ENCODE measurements around the gene CEP83.
"Not testable (repeated sequence)": the region's sequence is repeated elsewhere in the genome, so short reads cannot be mapped to it uniquely, and the experiment has no call there.

CEP83 gene

DNA sequence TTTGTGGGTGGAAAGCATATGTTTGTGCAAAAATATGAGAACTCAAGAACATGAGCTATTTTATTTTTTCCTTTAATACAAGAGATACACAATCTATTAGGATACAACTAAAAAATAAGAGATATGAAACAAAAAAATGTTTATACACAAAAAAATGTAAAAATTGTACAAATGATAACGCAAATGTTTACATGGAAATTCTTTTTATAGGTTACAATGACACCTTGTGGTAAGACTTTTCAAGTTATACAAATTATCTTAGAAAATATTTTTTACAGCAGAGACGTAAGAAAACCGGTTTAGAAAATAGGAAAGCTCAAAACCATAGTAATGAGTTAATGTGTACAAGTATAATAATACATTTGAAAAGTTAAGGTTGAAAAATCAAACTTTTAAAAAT lies 25.5 kb downstream of the CEP83 start:
- no peak for DNase-seq (ENCODE audit: low read depth)

DNA sequence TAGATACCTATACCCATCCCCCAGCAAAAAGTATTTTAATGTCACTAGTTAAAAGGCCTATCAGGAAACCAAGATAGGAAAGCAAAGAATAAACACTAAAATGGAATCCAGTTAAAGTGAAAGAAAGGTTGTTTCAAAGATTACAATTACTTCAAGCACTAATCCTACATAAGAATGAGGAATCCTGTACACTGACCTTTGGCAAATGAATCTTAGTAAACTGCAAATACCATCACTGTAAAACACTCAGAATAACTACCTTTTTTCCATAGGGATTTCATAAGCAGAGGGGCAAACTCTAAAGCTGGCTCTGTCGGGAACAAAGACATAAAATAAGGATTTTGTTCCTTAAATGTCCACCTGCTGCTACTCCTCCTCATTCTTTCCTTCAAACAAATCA lies 25.9 kb downstream of the CEP83 start:
- DNase-seq (ENCODE audit: low read depth): no peak

DNA sequence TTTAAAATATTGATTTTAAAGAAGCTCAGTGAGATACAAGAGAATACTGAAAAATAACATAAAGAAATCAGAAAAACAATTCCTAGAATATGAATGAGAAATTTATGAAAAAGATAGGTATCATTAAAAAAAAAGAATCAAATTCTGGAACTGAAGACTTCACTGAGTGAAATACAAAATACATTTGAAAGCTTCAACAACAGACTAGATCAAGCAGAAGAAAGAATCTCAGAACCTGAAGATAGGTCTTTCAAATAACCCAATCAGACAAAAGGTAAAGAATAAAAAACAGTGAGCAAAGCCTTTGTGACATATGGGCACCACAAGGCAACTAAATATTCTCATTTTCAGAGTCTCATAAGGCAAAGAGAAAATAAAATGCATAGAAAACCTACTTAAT lies 29.4 kb downstream of the CEP83 start:
- no peak for DNase-seq (ENCODE audit: low read depth)

DNA sequence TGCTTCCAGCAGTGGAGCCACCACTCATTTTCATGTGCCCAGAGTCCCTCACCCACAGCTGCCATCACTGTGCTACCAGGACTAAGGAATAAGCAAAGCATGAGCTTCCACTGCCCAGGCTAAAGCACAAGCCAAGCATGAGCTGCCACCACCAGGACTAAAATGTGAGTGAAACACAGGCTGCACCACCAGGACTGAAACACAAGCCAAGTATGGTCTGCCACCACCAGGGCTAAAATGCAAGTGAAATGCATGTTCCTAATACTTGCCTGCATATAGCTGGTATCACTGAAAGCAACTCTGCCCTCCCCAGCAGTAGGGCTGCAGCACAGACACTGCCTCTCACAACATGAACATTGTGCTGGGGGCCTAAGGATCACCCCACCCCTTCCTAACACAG lies 30.0 kb downstream of the CEP83 start:
- DNase-seq (ENCODE audit: low read depth): no peak

DNA sequence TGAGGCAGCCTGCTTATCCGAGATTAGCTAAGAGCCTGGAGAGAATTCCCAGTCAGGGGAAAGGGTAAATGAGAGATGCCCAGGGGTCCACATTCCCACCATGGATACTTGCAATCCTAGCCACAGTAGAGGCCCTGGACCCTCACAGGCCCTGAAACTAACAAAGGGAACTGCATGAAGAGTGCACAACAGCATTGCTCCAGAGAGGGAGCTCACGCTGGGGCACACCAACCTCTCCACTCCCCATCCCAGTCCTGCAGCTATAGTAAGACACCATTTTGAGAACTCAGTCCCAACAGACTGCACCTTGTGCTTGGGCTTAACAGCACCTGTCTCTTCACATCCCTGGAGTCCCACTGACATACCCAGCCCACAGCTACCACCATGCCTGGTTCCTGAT lies 30.5 kb downstream of the CEP83 start:
- no peak for DNase-seq (ENCODE audit: low read depth)

DNA sequence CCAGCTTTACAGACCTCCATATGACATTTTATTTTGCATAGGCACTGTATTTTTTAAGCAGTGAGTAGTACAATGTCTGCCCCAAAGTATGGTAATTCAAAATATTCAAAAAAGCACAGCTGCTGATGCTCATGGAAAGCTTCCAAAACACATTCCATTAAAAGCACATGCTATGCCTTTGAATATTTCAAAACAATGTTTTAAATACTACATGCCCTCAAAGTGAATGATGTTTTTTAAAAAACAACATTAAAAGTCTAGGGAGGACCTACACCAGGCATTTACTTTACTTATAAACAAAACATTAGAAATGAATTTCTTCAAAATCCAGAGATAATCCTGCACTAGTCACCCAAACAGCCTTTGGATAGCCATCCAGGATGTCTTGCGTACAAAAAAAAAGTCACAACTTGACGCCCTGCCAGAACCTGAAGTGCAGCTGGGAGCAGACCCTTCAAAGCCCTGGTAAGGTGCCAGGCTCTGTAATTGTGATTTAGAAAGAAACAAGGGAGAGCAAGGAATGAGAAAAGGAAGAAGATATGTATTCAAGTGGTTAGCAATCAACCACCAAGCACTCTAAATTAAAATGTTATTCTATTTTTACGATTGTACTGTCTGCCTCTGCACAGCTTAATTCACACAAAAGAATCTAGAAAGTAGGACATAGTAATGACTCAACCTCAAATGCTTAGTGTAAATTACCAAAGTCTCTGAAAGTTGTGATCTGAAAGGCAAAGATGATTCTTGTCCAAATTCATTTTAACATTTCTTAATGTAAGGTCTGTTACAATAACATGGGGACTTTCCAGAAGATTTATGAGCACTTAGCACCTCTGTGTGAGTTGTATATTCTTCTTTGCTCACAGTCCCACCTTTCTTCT lies 31.9 kb downstream of the CEP83 start:
- DNase-seq (ENCODE audit: low read depth): no peak

DNA sequence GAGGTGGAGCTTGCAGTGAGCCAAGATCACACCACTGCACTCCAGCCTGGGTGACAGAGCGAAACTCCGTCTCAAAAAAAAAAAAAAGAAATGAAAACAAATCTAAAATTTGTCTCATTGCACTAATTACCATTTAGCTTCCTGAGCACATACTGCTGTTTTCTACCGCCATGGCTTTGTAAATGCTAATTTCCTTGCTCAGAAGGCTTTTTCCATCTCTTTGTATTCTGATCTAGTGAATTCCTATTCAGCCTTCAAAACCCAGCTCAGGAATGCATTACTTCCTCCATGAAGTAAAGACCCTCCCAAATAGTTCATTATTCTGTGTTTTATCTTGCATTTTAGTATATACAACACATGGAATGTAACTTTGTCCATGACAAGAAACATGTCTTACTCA lies 33.6 kb downstream of the CEP83 start:
- no peak for DNase-seq (ENCODE audit: low read depth)

DNA sequence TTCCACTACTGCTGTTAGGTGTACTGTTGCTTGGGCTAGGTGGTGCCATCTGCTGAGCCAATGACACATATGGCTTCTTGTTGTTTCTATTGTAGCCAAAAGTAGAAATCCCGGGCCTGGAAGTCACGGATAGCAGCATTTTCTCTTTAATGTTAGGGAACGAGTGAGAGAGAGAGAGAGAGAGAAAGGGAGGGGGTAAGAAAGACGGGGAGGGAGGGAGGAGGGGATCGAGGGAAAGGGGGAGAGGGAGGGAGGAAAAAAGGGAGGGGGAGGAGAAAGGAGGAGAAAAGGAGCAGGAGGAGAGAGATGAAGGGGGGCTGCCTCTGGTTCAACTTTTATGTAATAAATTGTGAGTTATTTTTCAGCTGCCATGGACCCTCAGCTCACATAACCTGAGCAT lies 34.8 kb downstream of the CEP83 start:
- not testable (repeated sequence) for DNase-seq (ENCODE audit: low read depth)

DNA sequence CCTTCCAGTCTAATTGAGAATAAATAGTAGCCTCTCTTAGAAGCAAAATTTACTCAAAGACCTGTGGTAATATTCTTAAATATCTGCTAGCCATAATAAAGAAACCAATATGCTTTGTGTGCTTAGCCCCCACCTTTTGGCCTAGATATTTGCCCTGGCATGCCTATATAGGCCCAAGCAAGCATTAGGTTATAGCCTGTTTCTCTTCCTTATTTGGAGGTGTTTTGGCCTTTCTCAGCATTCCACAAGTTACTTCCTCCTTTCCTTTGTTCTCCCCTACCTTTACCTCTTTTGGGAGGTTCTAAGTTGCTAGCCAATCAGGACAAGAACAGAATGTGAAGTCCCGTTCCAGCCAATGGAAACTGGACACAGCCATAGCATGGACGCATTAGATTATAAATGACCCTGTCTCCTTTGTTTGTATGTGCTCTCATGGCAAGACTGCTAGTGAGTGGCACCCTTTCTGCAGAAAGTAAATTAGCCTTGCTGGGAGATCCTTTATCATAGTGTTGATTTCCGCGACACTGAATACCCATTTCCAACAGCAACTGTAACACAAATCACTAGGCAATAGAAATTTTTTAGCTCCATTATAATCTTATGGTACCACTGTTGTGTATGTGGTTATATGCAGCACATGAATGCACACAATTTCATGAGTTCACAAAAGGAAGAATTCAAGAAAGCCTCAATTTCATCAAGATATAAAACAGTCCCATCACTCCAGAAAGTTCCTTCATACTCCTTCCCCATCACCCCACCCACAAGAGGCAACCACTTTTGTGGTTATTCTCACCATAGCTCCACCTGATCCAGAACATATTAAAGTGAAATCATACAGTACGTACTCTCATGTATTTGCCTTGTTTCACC lies 37.6 kb downstream of the CEP83 start:
- no peak for DNase-seq (ENCODE audit: low read depth)

DNA sequence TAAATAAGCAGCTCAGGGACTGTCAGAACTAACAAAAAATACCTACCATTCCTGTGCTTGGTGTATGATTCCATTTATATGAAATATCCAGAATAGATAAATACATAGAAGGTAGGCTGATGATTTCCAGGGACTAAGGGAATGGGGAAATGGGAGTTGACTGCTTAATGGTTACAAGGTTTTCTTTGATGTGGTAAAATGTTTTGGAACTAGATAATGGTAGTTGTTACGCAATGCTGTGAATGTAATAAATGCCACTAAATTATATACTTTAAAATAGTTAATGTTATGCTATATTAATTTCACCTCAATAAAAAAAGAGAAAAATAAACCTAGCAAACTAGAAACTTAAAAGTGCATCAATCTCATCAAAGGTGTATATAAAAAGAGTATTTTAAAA lies 41.1 kb downstream of the CEP83 start:
- DNase-seq (ENCODE audit: low read depth): no peak

DNA sequence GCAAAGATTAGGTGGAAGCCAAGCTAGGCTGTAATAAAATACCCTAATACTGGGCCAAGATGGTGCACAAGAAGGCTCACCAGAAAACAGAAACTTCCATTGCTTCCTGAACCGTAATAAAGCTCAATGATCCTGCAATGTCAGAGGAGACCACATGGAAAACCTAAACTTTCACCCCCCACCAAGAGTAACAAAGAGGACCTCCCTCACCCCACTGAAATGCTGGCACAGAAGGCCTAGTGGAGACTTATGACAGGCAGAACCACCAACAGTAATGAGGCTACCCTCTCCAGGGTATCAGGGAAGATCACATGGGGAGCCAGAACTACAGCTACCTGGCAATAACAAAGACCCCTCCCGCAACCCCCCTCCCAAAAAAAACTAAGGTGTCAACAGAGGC lies 43.1 kb downstream of the CEP83 start:
- DNase-seq (ENCODE audit: low read depth): no peak

DNA sequence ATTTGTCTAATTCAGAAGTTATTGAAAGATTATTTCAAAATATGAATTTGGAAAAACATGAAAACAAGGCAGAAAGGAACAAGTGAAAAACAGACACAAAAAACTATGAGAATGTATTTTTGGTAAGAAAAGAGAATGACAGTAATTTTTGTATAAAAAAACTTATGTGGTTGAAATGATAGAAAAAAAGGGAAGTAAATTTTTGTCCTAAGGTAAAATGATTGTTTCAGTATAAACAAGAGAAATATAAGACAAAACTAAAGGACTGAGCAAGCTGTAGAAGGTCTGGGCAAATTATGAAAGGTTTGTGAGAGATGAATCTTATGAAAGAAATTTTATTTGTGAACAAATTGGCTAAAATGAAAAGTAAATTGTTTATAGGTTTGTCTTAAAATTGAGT lies 44.6 kb downstream of the CEP83 start:
- no peak for DNase-seq (ENCODE audit: low read depth)

DNA sequence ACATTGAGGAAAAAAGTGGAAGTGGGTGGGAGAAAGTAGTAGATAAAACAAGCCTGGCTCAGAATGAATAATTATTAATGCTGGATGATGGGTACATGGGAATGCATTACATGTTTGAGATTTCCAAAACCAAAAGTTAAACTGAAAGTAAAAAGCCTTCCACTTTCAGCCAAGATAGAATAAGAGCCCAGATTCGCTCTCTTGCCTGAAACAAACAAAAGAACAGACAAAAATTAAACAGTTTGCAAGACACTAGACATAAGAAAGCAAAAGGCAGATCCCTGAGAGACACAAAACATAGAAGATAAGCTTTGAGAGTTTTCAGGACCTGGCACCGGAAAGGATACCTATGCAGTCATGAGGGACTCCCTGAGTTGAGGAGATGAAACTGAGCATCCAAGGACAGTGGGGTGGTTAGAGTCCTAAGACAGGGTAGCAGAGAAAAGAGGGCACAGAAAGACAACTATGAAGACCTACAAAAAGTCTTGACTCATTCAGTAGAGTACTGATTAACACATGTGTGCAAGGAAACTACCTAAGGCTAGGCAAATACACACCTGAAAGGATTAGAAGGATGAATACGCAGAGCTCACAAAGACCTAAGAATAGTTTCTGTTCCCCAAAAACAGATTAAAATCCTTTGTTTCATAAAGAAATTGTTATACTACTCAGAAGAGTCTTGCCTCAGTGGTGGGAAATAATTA lies 54.1 kb downstream of the CEP83 start:
- no peak for DNase-seq (ENCODE audit: low read depth)

DNA sequence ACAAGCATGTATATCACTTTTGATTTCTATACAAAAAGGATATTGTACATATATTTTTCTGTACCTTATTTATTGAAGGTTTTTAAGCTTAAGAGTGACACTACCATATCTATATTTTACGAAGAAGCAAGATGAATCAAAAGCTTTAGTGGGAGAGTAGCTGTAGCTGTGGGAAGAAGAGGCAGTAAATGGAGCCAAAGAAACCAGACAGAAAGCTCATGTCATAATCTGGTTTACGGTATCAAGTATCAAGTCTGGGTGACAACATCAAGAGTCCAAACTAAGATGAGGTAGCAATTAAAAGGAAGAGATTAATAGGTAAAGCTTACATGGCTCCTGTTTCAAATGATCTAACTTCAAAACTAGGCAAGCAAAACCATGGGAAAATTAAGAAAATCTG lies 54.8 kb downstream of the CEP83 start:
- DNase-seq (ENCODE audit: low read depth): no peak

DNA sequence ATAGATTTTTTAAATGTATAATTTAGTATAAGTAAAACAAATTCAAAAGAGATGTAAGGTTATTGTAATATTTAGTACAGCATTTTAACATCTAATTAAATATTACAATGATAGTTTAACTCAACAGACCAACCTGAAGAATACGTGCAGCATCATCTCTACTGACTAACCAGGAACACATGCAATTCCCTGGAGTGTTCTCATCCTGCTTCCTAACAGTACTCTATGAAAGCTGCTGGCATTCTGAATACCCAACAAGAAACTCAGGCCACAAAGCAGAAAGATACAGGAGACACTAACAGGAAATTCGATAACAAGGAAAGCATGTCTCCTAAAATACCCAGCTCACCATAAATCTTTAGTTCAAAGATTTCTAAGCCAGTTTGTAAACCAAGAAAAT lies 58.3 kb downstream of the CEP83 start:
- DNase-seq (ENCODE audit: low read depth): no peak

DNA sequence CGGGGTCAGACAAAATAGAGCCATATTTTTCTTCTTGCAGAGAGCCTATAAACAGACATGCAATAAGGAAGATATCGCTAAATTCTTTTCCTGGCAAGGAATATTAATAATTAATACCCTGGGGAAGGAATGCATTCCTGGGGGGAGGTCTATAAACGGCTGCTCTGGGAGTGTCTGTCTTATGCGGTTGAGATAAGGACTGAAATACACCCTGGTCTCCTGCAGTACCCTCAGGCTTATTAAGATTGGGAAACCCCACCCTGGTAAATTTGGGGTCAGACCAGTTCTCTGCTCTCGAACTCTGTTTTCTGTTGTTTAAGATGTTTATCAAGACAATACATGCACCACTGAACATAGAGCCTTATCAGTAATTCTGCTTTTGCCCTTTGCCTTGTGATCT lies 61.0 kb downstream of the CEP83 start:
- DNase-seq (ENCODE audit: low read depth): not testable (repeated sequence)

DNA sequence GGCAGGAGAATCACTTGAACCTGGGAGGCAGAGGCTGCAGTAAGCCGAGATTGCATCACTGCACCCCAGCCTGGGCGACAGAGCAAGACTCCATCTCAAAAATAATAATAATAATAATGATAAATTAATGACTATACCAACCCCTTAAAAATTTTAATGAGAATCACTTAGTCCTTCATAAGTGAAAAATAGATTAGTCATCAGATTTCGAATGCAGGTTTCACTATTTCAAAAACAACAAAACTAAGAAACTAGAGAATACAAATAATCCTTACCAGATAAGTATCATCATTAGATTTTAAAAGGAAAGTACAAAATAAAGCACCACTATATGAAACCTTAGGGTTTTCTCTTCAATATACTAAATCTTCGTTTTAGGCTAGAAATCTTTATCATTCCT lies 62.3 kb downstream of the CEP83 start:
- DNase-seq (ENCODE audit: low read depth): no peak

DNA sequence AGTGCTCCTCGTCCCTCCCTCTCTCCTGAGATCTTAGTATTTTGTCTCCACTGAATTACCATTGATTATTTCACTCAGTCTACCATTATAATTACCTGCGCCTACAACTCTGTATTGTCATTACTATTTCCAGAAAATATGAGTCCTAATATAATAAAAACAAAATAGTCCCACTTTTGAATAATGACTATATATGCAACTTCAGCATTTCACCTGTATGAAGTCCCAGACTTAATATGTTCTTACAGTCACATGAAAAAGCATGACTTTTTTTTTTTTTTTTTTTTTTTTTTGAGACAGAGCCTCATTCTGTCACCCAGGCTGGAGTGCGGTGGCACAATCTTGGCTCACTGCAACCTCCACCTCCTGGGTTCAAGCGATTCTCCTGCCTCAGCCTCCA lies 63.7 kb downstream of the CEP83 start:
- not testable (repeated sequence) for DNase-seq (ENCODE audit: low read depth)

DNA sequence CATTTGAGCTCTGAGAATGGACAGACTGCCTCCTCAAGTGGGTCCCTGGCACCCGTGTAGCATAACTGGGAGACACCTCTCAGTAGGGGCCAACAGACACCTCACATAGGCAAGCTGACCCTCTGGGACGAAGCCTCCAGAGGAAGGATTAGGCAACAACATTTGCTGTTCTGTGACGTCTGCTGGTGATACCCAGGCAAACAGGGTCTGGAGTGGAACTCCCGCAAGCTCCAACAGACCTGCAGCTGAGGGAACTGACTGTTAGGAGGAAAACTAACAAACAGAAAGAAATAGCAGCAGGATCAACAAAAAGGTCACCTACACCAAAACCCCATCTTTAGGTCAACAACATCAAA lies 69.6 kb downstream of the CEP83 start:
- DNase-seq (ENCODE audit: low read depth): no peak

DNA sequence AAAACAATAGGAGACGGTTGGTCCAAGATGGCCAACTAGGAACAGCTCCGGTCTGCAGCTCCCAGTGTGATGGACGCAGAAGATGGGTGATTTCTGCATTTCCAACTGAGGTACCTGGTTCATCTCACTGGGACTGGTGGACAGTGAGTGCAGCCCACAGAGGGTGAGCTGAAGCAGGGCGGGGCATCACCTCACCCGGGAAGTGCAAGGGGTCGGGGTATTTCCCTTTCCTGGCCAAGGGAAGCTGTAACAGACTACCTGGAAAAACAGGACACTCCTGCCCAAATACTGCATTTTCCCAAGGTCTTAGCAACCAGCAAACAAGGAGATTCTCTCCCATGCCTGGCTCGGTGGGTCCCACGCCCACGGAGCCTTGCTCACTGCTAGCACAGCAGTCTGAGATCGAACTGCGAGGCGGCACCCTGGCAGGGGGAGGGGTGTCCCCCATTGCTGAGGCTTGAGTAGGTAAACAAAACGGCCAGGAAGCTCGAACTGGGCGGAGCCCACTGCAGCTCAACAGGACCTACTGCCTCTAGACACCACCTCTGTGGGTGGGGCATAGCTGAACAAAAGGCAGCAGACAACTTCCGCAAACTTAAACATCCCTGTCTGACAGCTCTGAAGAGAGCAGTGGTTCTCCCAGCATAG lies 70.1 kb downstream of the CEP83 start:
- not testable (repeated sequence) for DNase-seq (ENCODE audit: low read depth)

DNA sequence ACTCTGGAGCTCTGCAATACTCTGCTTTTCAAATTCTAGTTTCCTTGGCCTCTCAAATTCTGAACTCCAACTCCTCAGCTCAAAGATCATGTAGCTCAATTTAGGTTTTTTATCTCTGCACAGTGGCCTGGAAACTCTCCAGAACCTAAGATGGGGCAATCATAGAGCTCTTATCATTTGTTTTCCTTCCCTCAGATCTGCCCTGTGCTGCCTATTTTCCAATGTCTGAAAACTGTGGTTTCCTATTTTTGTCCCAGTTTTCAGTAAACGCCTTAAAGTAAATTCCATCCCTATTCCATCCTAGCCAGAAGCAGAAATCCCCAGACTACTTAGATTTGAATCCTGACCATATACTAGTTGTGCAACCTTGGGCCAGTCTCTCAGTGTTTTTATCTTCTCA lies 73.2 kb downstream of the CEP83 start:
- no peak for DNase-seq (ENCODE audit: low read depth)

DNA sequence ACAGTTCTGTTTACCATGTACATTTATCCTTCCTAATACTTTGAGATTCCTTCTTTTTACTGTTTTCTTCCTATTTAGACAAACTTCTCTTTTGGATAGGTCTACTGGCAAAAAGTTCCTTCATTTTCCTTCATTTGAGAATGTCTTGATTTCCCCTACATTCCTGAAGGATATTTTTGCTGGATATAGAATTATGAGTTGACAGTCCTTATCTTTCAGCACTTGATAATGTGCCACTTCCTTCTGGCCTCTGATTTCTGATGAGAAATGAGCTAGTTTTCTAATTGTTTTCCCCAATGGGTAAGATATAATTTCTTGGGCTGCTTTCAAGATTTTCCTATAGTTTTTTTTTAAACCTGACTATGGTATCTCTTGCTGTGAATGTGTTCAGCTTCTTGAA lies 75.6 kb downstream of the CEP83 start:
- no peak for DNase-seq (ENCODE audit: low read depth)
